KMS-11 (cell line): ENCODE measurements around the gene UBTF.

Source experiments
- H2AFZ ChIP-seq: fragments of 200-600 bp; sonication (generic); 2 replicates; pipeline ENCODE4 v1.6.1; 2016; ENCODE audit warnings: antibody characterized with exemption, mixed run types, low read depth
- H3K27ac ChIP-seq: fragments of 200-600 bp; sonication (generic); 2 replicates; pipeline ENCODE4 v1.6.1; 2016; ENCODE audit warnings: mild to moderate bottlenecking, mixed run types
- H3K27me3 ChIP-seq: fragments of 200-600 bp; sonication (generic); 2 replicates; pipeline ENCODE4 v1.6.1; 2017; ENCODE audit warnings: mild to moderate bottlenecking, low read depth, mixed run types, moderate library complexity; ENCODE audit not compliant: insufficient read depth
- H3K36me3 ChIP-seq: fragments of 200-600 bp; sonication (generic); 2 replicates; pipeline ENCODE4 v1.6.1; 2017; ENCODE audit warnings: mild to moderate bottlenecking, mixed run types; ENCODE audit not compliant: insufficient read depth
- H3K4me1 ChIP-seq: fragments of 200-600 bp; sonication (generic); 2 replicates; pipeline ENCODE4 v1.6.1; 2016; ENCODE audit warnings: mild to moderate bottlenecking, low read depth, mixed run types; ENCODE audit not compliant: poor library complexity, severe bottlenecking
- H3K4me2 ChIP-seq: fragments of 200-600 bp; sonication (generic); 2 replicates; pipeline ENCODE4 v1.7.0; 2016; ENCODE audit warnings: mild to moderate bottlenecking, mixed run types
- H3K4me3 ChIP-seq: fragments of 200-600 bp; sonication (generic); IDR thresholded peaks from 2 replicates; pipeline ENCODE4 v1.6.1; 2017; ENCODE audit warnings: low read depth, low read length, mixed read lengths; ENCODE audit not compliant: insufficient read depth
- H3K79me2 ChIP-seq: fragments of 200-600 bp; sonication (generic); 2 replicates; pipeline ENCODE4 v1.6.1; 2016; ENCODE audit warnings: low read depth, mixed run types; ENCODE audit not compliant: insufficient read depth
- H3K9ac ChIP-seq: fragments of 200-600 bp; sonication (generic); 2 replicates; pipeline ENCODE4 v1.6.1; 2016; ENCODE audit warnings: mild to moderate bottlenecking, mixed run types
- H4K20me1 ChIP-seq: fragments of 200-600 bp; sonication (generic); 2 replicates; pipeline ENCODE4 v1.6.1; 2016; ENCODE audit warnings: mild to moderate bottlenecking, mixed run types; ENCODE audit not compliant: insufficient read depth
- CTCF ChIP-seq: fragments of 200-600 bp; sonication (generic); conservative IDR thresholded peaks from 2 replicates; pipeline ENCODE4 v1.6.1; 2017; ENCODE audit warnings: low read depth, mild to moderate bottlenecking, antibody characterized with exemption, low read length, moderate library complexity, mixed read lengths

Gene UBTF

GRCh38 chr17:44221862-44222111 is 2.3 kb upstream of the UBTF start:
- H2AFZ ChIP-seq = peak overlapping the region; percentile 48
- H4K20me1 ChIP-seq = no peaks in the 10 kb centered on the region
- peaks cover 23% of the 10 kb centered on the region for H3K4me1 ChIP-seq
- peak overlapping the region; percentile 96 for H3K27ac ChIP-seq
- peak overlapping the region; percentile 93 for H3K9ac ChIP-seq
- peaks cover 3% of the 10 kb centered on the region; the same call in 1 of the 2 replicates for H3K36me3 ChIP-seq
- H3K27me3 ChIP-seq = no peaks in the 10 kb centered on the region
- H3K79me2 ChIP-seq = peaks cover 38% of the 10 kb centered on the region
- TF ChIP-seq CTCF = no peak
- no peak overlapping the region for H3K4me3 ChIP-seq
- peak overlapping the region; percentile 97 for H3K4me2 ChIP-seq

GRCh38 chr17:44221084-44221861 is 1.8 kb upstream of the UBTF start:
- H3K27me3 ChIP-seq = no peaks in the 10 kb centered on the region
- H4K20me1 ChIP-seq = no peaks in the 10 kb centered on the region
- H2AFZ ChIP-seq = peak overlapping the region; percentile 48
- H3K79me2 ChIP-seq = peaks cover 43% of the 10 kb centered on the region
- H3K9ac ChIP-seq = peak overlapping the region; percentile 93
- peaks cover 8% of the 10 kb centered on the region; the same call in 1 of the 2 replicates for H3K36me3 ChIP-seq
- TF ChIP-seq CTCF = no peak
- peak overlapping the region; percentile 97 for H3K4me2 ChIP-seq
- peak overlapping the region; percentile 96 for H3K27ac ChIP-seq
- H3K4me1 ChIP-seq = peaks cover 28% of the 10 kb centered on the region
- no peak overlapping the region for H3K4me3 ChIP-seq

GRCh38 chr17:44220213-44221083 is 973 bp upstream of the UBTF start:
- H2AFZ ChIP-seq = peak overlapping the region; percentile 28; the same call in 1 of the 2 replicates
- H3K4me1 ChIP-seq = peaks cover 33% of the 10 kb centered on the region
- H3K4me2 ChIP-seq = peak overlapping the region; percentile 97
- peaks cover 9% of the 10 kb centered on the region; the same call in 1 of the 2 replicates for H3K36me3 ChIP-seq
- peak overlapping the region; percentile 93 for H3K9ac ChIP-seq
- TF ChIP-seq CTCF = no peak
- peaks cover 48% of the 10 kb centered on the region for H3K79me2 ChIP-seq
- no peak overlapping the region for H3K4me3 ChIP-seq
- no peaks in the 10 kb centered on the region for H3K27me3 ChIP-seq
- no peaks in the 10 kb centered on the region for H4K20me1 ChIP-seq
- H3K27ac ChIP-seq = peak overlapping the region; percentile 96

- H2AFZ ChIP-seq = no peak overlapping the region
- H3K27me3 ChIP-seq = no peaks in the 10 kb centered on the region
- peaks cover 9% of the 10 kb centered on the region; the same call in 1 of the 2 replicates for H3K36me3 ChIP-seq
- H3K9ac ChIP-seq = peak overlapping the region; percentile 79
- TF ChIP-seq CTCF = no peak
- H3K4me2 ChIP-seq = no peak overlapping the region
- H3K4me1 ChIP-seq = peaks cover 33% of the 10 kb centered on the region
- no peaks in the 10 kb centered on the region for H4K20me1 ChIP-seq
- H3K27ac ChIP-seq = peak overlapping the region; percentile 96
- H3K4me3 ChIP-seq = no peak overlapping the region
- H3K79me2 ChIP-seq = peaks cover 48% of the 10 kb centered on the region
Measured at GRCh38 chr17:44219108-44219615, 313 bp downstream of the UBTF start.
